Measurements from ENCODE around the gene ITGAE.
A peak's percentile ranks its signal among the peaks of the same experiment; 100 is the strongest.

The ITGAE gene

DNA sequence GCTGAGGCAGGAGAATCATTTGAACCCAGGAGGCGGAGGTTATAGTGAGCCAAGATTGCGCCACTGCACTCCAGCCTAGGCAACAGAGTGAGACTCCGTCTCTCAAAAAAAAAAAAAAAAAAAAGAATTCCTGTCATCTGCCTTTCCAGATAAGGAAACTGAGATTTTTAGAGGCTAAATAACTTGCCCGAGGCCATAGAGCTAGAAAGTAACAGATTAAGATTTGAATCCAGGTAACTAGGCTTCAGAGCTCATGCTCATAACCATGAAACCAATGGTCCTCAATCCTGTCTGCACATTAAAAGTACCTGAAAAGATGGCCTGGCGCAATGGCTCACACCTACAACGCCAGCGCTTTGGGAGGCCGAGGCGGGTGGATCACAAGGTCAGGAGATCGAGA is 35.6 kb upstream of the ITGAE start:
- Histone ChIP-seq H3K27me3 (ENCODE audit: control insufficient read depth in 2 of 2, insufficient read depth in 2 of 2, low read length in 2 of 2) (no peaks in the 10 kb centered on the region), H3K9me3 (ENCODE audit: control insufficient read depth in 2 of 2, low read length in 2 of 2) (no peaks in the 10 kb centered on the region), H3K27ac (ENCODE audit: low read depth in 2 of 2, low read length in 2 of 2) (no peak overlapping the region), H3K4me3 (ENCODE audit: low read length in 2 of 2) (no peak overlapping the region), H3K9ac (ENCODE audit: low read depth in 1 of 2, low read length in 2 of 2) (no peak overlapping the region), H3K4me1 (ENCODE audit: control insufficient read depth in 2 of 2, insufficient read depth in 2 of 2, low read length in 2 of 2) (peaks cover 14 to 16% of the 10 kb centered on the region in 2 donors), H3K36me3 (ENCODE audit: control insufficient read depth in 2 of 2, insufficient read depth in 2 of 2, low read length in 2 of 2) (peaks cover 35 to 51% of the 10 kb centered on the region in 2 donors)

DNA sequence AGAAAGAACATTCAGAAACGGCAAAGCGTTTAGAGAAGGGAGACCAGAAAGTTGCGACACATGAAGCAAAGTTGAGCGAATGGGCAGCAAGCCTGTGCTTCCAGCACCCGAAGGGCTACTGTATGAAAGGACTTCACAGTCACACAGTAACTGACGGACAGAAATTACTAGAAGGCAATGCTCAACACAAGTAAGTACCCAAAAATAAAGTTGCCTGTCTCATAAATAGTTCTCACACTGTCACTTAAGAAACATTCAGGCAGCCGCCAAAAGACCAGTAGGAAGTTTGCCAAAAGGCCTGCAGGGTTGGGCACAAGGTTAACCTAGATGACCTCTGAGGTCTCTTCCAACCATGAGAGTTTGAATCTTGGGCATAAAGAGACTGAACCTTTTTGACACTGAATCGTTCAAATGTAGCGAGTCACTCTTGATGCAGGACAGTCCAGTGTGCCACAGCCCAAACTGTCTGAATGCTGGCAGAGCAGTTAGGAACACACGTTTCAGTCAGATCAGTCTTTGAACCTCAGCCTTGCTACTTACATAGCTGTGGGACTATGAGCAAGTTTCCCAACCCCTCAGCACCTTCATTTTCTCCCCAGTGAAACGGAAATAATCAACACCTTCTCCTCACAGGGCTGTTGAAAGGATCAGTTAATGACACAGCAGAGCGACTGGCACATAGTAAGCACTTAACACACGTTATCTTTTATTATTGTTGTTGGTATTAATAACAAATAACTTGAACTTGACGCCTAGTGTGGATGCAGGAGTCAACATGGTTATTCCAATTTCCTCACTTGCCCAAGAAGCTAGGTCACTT is 34.6 kb upstream of the ITGAE start:
- Histone ChIP-seq H3K27ac (ENCODE audit: low read depth in 2 of 2, low read length in 2 of 2) (no peak overlapping the region), H3K27me3 (ENCODE audit: control insufficient read depth in 2 of 2, insufficient read depth in 2 of 2, low read length in 2 of 2) (no peaks in the 10 kb centered on the region), H3K4me3 (ENCODE audit: low read length in 2 of 2) (no peak overlapping the region), H3K4me1 (ENCODE audit: control insufficient read depth in 2 of 2, insufficient read depth in 2 of 2, low read length in 2 of 2) (peaks cover 14 to 16% of the 10 kb centered on the region in 2 donors), H3K36me3 (ENCODE audit: control insufficient read depth in 2 of 2, insufficient read depth in 2 of 2, low read length in 2 of 2) (peaks cover 35 to 48% of the 10 kb centered on the region in 2 donors), H3K9me3 (ENCODE audit: control insufficient read depth in 2 of 2, low read length in 2 of 2) (no peaks in the 10 kb centered on the region), H3K9ac (ENCODE audit: low read depth in 1 of 2, low read length in 2 of 2) (no peak overlapping the region)

DNA sequence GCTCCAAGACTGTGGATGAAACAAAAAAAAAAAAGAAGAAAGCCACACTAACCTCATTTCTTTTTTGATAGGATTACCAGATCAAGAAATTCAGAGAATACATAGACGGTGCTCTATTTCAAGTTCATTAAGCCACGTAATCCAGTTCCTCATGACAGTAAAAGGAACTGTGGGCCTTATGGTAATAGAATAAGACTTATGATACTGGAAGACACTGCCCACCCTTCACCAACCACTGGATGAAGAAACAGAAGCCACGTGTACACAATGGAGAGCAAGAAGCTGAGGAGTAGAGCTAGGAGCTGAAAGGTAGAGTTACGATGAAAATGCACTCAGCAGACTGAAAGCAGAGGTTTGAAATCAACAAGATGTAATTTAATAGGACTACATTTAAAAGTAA is 33.8 kb upstream of the ITGAE start:
- Histone ChIP-seq H3K4me1 (ENCODE audit: control insufficient read depth in 2 of 2, insufficient read depth in 2 of 2, low read length in 2 of 2) (peaks cover 14 to 16% of the 10 kb centered on the region in 2 donors), H3K9ac (ENCODE audit: low read depth in 1 of 2, low read length in 2 of 2) (no peak overlapping the region), H3K4me3 (ENCODE audit: low read length in 2 of 2) (no peak overlapping the region), H3K27me3 (ENCODE audit: control insufficient read depth in 2 of 2, insufficient read depth in 2 of 2, low read length in 2 of 2) (no peaks in the 10 kb centered on the region), H3K9me3 (ENCODE audit: control insufficient read depth in 2 of 2, low read length in 2 of 2) (no peaks in the 10 kb centered on the region), H3K36me3 (ENCODE audit: control insufficient read depth in 2 of 2, insufficient read depth in 2 of 2, low read length in 2 of 2) (peaks cover 26 to 47% of the 10 kb centered on the region in 2 donors), H3K27ac (ENCODE audit: low read depth in 2 of 2, low read length in 2 of 2) (no peak overlapping the region)

DNA sequence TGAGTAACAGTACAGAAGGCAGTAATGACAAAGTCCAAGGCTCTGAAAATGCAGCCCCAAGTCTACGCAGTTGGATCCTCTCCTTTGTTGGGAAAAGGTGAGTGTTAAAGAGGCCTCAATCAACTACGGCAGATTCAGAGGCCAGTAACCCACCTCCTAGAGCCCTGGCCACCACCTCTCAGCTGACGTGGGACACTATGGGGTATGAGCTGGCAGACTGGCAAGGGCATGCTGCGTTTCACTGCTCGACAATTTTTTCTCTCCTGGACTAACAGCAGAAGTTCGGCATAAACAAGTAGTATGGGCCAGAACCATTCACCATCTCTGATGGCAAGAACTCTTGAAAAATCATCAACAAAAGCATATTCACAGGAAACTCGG is 27.9 kb upstream of the ITGAE start:
- no peak overlapping the region for H3K4me3 ChIP-seq (ENCODE audit: low read length in 2 of 2)
- no peaks in the 10 kb centered on the region for H3K27me3 ChIP-seq (ENCODE audit: control insufficient read depth in 2 of 2, insufficient read depth in 2 of 2, low read length in 2 of 2)
- H3K4me1 ChIP-seq (ENCODE audit: control insufficient read depth in 2 of 2, insufficient read depth in 2 of 2, low read length in 2 of 2): peaks cover 0 to 3% of the 10 kb centered on the region in 2 donors
- H3K27ac ChIP-seq (ENCODE audit: low read depth in 2 of 2, low read length in 2 of 2): peak overlapping the region in 1 of 2 donors; percentile 32
- H3K9me3 ChIP-seq (ENCODE audit: control insufficient read depth in 2 of 2, low read length in 2 of 2): no peaks in the 10 kb centered on the region
- H3K9ac ChIP-seq (ENCODE audit: low read depth in 1 of 2, low read length in 2 of 2): no peak overlapping the region
- H3K36me3 ChIP-seq (ENCODE audit: control insufficient read depth in 2 of 2, insufficient read depth in 2 of 2, low read length in 2 of 2): peaks cover 30 to 42% of the 10 kb centered on the region in 2 donors

DNA sequence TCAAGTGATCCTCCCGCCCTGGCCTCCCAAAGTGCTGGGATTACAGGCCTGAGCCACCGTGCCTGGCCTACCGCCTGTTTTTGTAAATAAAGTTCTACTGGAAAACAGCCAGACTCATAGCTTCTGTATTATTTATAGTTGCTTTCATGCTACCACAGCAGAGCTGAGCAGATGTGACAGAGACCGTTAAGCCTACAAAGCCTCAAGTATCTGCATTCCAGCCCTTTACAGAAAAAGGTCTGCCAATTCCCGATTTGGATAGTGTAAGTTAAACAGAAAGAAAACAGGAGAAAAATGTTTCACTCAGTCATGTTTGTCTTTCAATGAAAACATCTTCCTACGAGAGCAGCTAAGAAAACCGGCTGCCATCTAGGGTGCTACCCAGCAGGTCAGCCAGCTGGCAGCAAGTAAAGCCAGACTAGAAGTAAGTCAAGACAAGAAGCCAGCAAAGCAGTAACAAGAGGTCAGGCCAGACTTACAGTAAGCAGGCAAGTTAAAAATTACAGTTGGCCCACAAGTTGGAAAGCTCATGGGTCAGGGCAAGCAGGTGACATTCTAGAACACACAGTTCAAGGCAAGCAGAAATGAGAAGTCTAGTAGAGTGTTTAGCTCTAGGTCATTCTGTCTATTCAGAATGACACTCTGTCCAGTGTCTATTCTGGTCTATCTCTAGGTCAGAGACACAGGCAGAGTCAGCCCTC is 27.3 kb upstream of the ITGAE start:
- H3K27ac ChIP-seq (ENCODE audit: low read depth in 2 of 2, low read length in 2 of 2): peak overlapping the region in 1 of 2 donors; percentile 32
- no peak overlapping the region for H3K4me3 ChIP-seq (ENCODE audit: low read length in 2 of 2)
- H3K4me1 ChIP-seq (ENCODE audit: control insufficient read depth in 2 of 2, insufficient read depth in 2 of 2, low read length in 2 of 2): peaks cover 0 to 3% of the 10 kb centered on the region in 2 donors
- no peaks in the 10 kb centered on the region for H3K27me3 ChIP-seq (ENCODE audit: control insufficient read depth in 2 of 2, insufficient read depth in 2 of 2, low read length in 2 of 2)
- H3K36me3 ChIP-seq (ENCODE audit: control insufficient read depth in 2 of 2, insufficient read depth in 2 of 2, low read length in 2 of 2): peaks cover 28 to 45% of the 10 kb centered on the region in 2 donors
- H3K9me3 ChIP-seq (ENCODE audit: control insufficient read depth in 2 of 2, low read length in 2 of 2): no peaks in the 10 kb centered on the region
- no peak overlapping the region for H3K9ac ChIP-seq (ENCODE audit: low read depth in 1 of 2, low read length in 2 of 2)

DNA sequence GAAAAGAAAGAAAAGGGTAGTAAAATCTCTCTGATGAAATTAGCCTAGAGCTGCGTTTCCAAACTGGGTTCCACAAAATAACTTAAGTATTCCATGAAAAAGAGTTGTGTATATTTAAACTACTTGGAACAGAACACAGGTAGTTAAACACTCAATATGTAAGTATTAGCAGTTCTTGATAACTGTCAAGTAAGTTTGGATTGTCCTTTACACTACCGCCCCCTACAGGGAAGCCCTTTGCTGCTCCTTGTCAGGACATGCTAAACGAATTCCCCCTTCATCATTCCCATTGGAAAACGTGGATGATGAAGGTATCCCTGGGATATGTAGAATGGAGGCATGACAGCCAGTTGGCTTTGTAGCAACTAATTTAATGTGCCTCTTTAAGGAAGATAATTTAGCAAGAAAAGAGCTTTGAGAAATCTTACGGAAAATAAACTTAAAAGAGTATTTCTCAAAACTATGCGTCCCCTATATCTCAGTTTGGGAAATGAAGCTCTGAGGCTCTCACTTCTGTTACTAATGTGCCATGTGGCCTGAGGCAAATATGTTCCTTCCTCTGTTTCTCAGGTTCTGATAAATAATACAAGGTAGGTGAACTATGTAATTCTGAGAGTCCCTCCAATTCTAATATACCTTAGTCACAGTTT is 26.3 kb upstream of the ITGAE start:
- peaks cover 0 to 3% of the 10 kb centered on the region in 2 donors for H3K4me1 ChIP-seq (ENCODE audit: control insufficient read depth in 2 of 2, insufficient read depth in 2 of 2, low read length in 2 of 2)
- H3K4me3 ChIP-seq (ENCODE audit: low read length in 2 of 2): no peak overlapping the region
- H3K27me3 ChIP-seq (ENCODE audit: control insufficient read depth in 2 of 2, insufficient read depth in 2 of 2, low read length in 2 of 2): no peaks in the 10 kb centered on the region
- H3K27ac ChIP-seq (ENCODE audit: low read depth in 2 of 2, low read length in 2 of 2): no peak overlapping the region
- H3K36me3 ChIP-seq (ENCODE audit: control insufficient read depth in 2 of 2, insufficient read depth in 2 of 2, low read length in 2 of 2): peaks cover 34 to 46% of the 10 kb centered on the region in 2 donors
- H3K9me3 ChIP-seq (ENCODE audit: control insufficient read depth in 2 of 2, low read length in 2 of 2): no peaks in the 10 kb centered on the region
- H3K9ac ChIP-seq (ENCODE audit: low read depth in 1 of 2, low read length in 2 of 2): no peak overlapping the region

DNA sequence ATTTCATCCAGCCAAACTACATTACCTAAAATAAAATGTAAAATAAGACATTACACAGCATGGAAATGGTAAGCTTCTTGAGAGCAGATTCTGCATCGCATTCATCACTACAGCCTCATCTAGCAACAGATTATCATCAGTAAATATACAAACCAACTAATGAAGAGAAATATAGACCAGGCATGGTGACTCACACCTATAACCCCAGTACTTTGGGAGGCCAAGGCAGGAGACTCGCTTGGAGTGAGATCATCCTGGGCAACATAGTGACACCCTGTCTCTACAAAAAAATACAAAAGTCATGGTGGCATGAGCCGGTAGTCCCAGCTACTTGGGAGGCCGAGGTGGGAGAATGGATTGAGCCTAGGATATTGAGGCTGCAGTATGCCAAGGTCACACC is 25.2 kb upstream of the ITGAE start:
- H3K4me3 ChIP-seq (ENCODE audit: low read length in 2 of 2): no peak overlapping the region
- H3K4me1 ChIP-seq (ENCODE audit: control insufficient read depth in 2 of 2, insufficient read depth in 2 of 2, low read length in 2 of 2): peaks cover 0 to 3% of the 10 kb centered on the region in 2 donors
- no peaks in the 10 kb centered on the region for H3K9me3 ChIP-seq (ENCODE audit: control insufficient read depth in 2 of 2, low read length in 2 of 2)
- peaks cover 42 to 55% of the 10 kb centered on the region in 2 donors for H3K36me3 ChIP-seq (ENCODE audit: control insufficient read depth in 2 of 2, insufficient read depth in 2 of 2, low read length in 2 of 2)
- no peak overlapping the region for H3K9ac ChIP-seq (ENCODE audit: low read depth in 1 of 2, low read length in 2 of 2)
- H3K27ac ChIP-seq (ENCODE audit: low read depth in 2 of 2, low read length in 2 of 2): no peak overlapping the region
- H3K27me3 ChIP-seq (ENCODE audit: control insufficient read depth in 2 of 2, insufficient read depth in 2 of 2, low read length in 2 of 2): no peaks in the 10 kb centered on the region

DNA sequence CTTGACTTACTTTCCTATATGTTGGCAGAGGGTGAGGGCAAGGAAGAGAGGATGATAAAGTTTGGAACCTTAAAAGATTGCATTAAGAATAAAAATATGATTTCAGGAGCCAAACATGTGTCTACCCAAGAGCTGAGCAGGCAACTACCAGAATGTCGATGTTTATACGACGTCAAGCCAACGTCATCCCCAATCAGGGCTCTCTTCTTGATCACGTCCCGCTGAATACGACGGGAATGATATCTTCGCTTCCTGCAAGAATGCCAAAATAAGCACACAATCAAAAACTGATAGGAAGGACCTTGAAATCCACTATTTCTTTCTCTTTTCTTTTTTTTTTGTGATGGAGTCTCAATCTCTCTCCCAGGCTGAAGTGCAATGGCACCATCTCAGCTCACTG is 20.1 kb upstream of the ITGAE start:
- Histone ChIP-seq H3K27me3 (ENCODE audit: control insufficient read depth in 2 of 2, insufficient read depth in 2 of 2, low read length in 2 of 2) (no peaks in the 10 kb centered on the region), H3K4me1 (ENCODE audit: control insufficient read depth in 2 of 2, insufficient read depth in 2 of 2, low read length in 2 of 2) (no peaks in the 10 kb centered on the region), H3K27ac (ENCODE audit: low read depth in 2 of 2, low read length in 2 of 2) (no peak overlapping the region), H3K36me3 (ENCODE audit: control insufficient read depth in 2 of 2, insufficient read depth in 2 of 2, low read length in 2 of 2) (peaks cover 50 to 71% of the 10 kb centered on the region in 2 donors), H3K9me3 (ENCODE audit: control insufficient read depth in 2 of 2, low read length in 2 of 2) (no peaks in the 10 kb centered on the region), H3K9ac (ENCODE audit: low read depth in 1 of 2, low read length in 2 of 2) (no peak overlapping the region), H3K4me3 (ENCODE audit: low read length in 2 of 2) (no peak overlapping the region)

DNA sequence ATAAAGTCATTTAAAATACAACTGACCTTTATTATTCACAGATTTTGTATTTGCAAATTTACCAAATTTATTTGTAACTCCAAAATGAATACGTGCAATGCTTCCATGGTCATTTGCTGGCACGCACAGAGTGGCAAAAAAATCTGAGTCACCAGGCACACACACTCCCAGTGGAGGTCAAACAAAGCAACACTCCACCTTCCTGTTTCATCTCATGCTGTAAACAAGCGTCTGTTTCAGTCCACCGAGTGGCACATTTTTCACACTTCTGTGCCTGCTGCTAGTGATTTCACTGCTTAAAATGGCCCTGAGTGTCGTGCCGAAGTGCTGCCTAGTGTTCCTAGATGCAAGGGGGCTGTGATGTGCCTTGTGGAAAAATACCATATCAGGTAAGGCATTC is 17.8 kb upstream of the ITGAE start:
- no peaks in the 10 kb centered on the region for H3K9me3 ChIP-seq (ENCODE audit: control insufficient read depth in 2 of 2, low read length in 2 of 2)
- no peaks in the 10 kb centered on the region for H3K27me3 ChIP-seq (ENCODE audit: control insufficient read depth in 2 of 2, insufficient read depth in 2 of 2, low read length in 2 of 2)
- H3K36me3 ChIP-seq (ENCODE audit: control insufficient read depth in 2 of 2, insufficient read depth in 2 of 2, low read length in 2 of 2): peaks cover 55 to 76% of the 10 kb centered on the region in 2 donors
- no peak overlapping the region for H3K9ac ChIP-seq (ENCODE audit: low read depth in 1 of 2, low read length in 2 of 2)
- H3K4me1 ChIP-seq (ENCODE audit: control insufficient read depth in 2 of 2, insufficient read depth in 2 of 2, low read length in 2 of 2): no peaks in the 10 kb centered on the region
- H3K27ac ChIP-seq (ENCODE audit: low read depth in 2 of 2, low read length in 2 of 2): no peak overlapping the region
- H3K4me3 ChIP-seq (ENCODE audit: low read length in 2 of 2): no peak overlapping the region
